HG03575 (cell line): ENCODE data around the gene GNB1.
"Not testable (repeated sequence)": the region's sequence is repeated elsewhere in the genome, so short reads cannot be mapped to it uniquely, and the experiment has no call there.

ENCODE experiments used
- ATAC-seq: cut with Tn5 transposase; IDR thresholded peaks from one replicate; pipeline ENCODE4 v1.9.1; 2021; ENCODE audit not compliant: unreplicated experiment, insufficient number of reproducible peaks, low FRiP score; ENCODE audit errors: extremely low read depth

GNB1 gene

DNA sequence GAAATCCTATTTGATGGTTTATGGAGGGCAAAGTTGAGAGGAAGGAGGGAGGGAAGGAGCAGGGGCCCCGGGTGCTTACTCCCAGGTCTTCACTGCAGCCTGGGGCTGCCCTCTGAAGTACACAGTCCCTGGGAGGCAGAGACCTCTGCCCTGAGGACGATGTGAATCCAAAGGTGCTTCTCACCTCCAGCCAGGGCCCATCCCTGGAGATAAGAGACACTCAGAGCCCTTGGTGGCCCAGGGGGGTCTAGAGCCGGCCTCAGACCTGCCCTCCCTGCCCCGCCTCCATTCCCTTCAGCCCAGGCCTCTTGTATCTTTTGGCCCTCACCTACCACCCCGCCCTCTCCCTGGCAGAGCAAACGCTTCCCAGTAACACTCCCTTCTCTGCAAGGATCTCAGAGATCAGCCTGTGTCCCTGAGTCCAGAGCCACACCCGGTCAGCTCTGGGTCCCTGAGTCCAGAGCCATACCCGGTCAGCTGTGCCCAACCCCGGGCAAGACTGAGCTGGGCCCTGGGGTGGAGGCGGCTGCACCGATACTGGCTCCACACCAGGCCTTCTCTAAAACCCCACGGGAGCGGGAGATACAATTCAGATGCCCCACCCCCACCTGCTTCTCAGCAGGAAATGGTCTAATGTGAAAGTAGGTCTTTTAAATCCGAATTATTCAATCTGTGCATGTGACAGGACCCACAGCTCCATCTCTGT, 3.6 kb upstream of the GNB1 start:
- no peak for ATAC-seq

DNA sequence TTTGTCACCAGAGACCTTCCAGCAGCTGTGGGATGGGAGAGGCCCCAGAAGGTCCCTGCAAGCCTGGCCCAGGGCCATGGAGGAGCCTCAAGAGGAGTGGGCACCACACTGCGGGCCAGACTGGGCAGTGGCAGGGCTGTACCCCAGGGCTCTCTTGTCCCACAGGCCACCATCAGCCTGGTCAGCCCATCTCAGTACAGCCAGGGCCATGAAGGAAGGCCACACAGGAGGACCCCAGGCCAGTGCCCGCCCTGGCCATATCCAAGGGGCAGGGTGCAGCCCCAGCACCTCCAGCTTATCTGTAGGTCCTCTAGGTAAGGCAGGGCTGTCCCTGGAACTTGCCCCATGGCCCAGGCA, 3.1 kb upstream of the GNB1 start:
- no peak for ATAC-seq

- ATAC-seq = no peak
Measured at GRCh38 chr1:1893291-1893985, 2.6 kb upstream of the GNB1 start.

DNA sequence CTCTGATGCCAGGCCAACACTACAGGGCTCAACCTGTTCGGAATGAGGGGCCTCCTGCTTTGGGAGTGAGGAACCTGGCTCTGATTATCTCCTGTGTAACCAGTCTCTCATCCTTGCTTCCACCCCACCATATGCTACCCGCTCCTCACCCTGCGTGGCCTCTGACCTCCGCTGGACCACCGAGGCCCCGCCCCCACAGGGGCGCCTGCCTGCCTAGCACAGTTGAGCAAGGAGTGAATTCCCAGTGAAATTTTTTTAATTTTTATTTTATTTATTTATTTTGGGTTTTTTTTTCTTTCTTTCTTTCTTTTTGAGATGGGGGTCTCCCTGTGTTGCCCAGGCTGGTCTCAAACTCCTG, 1.9 kb upstream of the GNB1 start:
- ATAC-seq = no peak

DNA sequence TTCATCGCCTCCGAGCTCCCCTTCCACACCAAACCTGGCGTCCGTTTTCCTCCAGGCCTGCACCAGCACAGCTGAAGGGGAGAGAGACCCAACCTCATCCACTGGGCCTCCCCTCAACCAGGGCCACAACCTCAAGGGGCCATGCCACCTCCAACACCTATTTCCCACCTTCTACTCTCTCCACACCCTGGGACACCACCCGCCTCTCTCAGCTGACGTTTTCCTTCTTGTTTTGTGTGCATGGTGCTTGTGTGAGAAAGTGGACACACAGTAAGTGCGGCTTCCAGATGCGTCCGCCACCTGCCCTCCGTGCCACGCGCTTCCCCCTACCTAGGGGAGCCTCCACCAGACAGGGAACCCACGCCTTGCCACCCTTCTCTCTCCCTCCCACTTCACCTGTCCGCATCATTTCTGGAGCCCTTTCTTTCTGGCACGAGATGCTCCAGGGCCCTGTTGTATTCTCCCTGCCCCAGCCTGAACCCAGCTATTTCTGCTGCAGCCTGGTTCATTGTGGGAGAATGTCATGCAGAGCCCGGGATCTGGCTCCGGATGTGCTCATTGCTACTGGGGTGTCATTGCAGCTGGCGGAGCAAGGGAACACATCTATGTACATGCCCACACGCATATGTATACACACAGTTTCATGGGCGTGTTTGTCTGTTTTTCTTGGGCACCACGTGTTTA, 1.3 kb upstream of the GNB1 start:
- no peak for ATAC-seq

GRCh38 chr1:1891349-1892078, 627 bp upstream of the GNB1 start:
- ATAC-seq = no peak

DNA sequence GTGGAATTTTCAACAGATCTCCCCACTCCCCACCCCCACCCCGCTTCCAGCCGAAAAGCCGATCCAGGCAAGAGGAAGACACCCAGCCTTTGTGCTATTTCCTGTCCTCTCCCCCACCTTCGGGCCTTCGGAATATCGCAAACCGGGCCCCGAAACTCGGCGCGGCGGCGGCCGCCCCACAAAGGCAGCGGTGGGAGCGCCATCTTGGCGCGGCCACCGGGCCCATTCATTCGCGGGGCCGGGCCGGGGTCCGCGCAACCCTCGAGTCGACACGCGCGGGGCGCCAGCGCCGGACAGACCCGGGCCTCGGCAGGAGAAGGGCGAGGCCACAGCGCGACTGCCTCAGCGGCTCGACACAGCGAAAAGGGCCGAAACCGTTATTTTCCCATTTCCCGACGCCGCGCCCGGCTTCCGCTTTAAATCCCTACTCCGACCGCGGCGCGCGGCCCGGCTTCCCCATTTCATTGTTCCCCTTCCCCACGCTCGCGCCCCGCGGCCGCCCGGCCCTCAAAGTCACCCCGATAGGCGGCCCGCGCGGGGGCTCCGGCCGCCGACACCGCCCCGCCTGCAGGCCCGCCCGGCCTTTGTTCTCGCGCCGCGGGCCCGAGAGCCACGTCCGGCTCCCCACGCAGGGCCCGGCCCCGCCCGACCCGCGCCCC, 911 bp downstream of the GNB1 start:
- ATAC-seq = no peak

DNA sequence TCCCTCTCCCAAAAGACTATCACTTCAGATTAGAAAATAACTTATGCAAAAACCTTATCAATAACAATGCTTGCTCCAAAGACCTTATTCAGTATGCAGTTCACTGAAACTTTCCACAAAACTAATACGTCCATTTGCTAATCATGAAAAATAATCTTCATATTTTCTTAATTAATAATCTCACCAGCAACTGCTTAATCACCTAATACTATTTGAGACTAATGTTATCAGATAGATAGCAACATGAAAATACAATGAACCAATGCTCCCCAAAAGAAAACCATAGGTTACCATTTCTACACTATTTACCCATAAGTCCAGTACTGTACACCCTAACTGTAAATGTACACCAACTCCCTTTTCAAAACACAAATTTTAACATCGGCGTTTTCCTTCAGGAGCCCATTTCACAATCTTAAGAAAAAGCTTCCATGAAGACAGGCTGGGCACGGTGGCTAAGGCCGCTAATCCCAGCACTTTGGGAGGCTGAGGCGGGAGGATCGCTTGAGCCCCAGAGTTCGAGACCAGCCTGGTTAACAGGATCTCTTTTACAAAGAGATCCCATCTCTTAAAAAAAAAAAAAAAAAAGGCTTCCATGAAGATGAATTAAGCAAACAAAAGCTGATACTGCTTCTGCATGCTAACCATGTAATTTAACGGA, 1.7 kb downstream of the GNB1 start:
- no peak for ATAC-seq

DNA sequence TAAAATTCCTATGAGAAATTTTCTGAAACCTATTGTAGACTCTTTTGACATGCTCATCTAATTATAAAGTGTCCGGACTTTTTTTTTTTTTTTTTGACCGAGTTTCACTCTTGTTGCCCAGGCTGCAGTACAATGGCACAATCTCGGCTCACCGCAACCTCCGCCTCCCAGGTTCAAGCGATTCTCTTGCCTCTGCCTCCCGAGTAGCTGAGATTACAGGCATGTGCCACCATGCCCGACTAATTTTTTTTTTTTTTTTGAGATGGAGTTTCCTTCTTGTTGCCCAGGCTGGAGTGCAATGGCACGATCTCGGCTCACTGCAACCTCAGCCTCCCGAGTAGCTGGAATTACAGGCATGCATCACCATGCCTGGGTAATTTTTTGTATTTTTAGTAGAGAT, 7.0 kb downstream of the GNB1 start:
- not testable (repeated sequence) for ATAC-seq

GRCh38 chr1:1883092-1883873, 7.6 kb downstream of the GNB1 start:
- no peak for ATAC-seq

DNA sequence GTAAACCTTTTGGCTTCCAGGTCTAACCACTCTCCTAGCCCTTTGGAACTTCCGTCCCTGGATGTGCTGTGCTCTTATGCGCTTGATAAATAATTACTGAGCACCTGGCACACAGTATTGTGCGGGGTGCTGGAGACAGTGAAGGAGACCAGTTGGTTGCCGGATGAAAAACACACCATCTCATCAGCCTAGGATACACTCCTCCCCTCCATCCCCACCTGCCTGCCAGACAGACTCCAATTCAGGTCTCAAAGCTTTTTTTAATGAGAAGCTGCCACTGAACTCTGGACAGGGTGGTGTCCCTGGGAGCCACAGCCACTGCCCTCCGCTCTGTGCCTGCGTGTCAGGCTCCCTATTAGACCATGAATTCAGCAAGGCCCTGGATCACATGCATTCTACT, 9.2 kb downstream of the GNB1 start:
- ATAC-seq = no peak

GRCh38 chr1:1880617-1881312, 10.1 kb downstream of the GNB1 start:
- ATAC-seq = no peak

DNA sequence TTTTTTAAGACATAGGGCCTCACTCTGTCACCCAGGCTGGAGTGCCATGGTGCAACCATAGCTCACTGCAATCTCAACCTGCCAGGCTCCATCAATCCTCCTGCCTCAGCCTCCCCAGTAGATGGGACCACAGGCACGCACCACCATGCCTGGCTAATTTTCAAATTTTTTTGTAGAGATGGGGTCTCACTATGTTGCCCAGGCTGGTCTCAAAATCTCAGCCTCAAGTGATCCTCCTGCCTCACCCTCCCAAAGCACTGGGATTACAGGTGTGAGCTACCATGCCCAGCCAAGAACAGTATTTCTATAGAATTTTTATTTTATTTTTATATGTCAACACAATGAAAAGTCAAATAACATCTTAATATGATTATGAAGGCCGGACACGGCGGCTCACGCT, 10.9 kb downstream of the GNB1 start:
- ATAC-seq = no peak

- no peak for ATAC-seq
Measured at GRCh38 chr1:1877865-1878436, 12.9 kb downstream of the GNB1 start.

GRCh38 chr1:1876335-1876930, 14.5 kb downstream of the GNB1 start:
- no peak for ATAC-seq

GRCh38 chr1:1875932-1876331, 15.0 kb downstream of the GNB1 start:
- no peak for ATAC-seq

DNA sequence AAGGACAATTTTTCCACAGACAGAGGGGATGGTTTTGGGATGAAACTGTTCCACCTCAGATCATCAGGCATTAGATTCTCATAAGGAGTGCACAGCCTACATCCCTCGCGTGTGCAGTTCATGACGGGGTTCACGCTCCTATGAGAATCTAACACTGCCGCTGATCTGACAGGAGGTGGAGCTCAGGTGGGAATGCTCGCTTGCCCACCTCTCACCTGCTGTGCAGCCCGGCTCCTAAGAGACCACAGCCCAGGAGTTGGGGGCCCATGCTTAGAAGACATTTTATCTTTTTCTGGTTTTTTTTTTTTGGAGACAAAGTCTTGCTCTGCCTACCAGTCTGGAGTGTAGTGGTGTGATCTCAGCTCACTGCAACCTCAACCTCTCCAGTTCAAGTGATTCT, 16.0 kb downstream of the GNB1 start:
- ATAC-seq = no peak
